NCI-H748 treated with DMSO at 0.1 percent for 48 hours (cell line): ENCODE results near the gene CCDC127.
"Not testable (repeated sequence)": the region's sequence is repeated elsewhere in the genome, so short reads cannot be mapped to it uniquely, and the experiment has no call there.

Source experiments
- DNase-seq: peaks from one replicate; lab custom pipeline; 2025; lab: John Stamatoyannopoulos, UW

CCDC127 gene

GRCh38 chr5:171801-172331 is 46.1 kb downstream of the CCDC127 start:
- no peak for DNase-seq

- no peak for DNase-seq
Observed at GRCh38 chr5:170971-171800, 46.8 kb downstream of the CCDC127 start.

GRCh38 chr5:169728-170094 is 48.2 kb downstream of the CCDC127 start:
- DNase-seq: no peak

GRCh38 chr5:169071-169727 is 48.8 kb downstream of the CCDC127 start:
- no peak for DNase-seq

- DNase-seq: no peak
Observed at GRCh38 chr5:167982-168660, 49.8 kb downstream of the CCDC127 start.

GRCh38 chr5:167511-167910 is 50.4 kb downstream of the CCDC127 start:
- no peak for DNase-seq

GRCh38 chr5:166441-167372 is 51.2 kb downstream of the CCDC127 start:
- DNase-seq: no peak

- not testable (repeated sequence) for DNase-seq
Observed at GRCh38 chr5:164783-165182, 53.2 kb downstream of the CCDC127 start.

GRCh38 chr5:164244-164643 is 53.7 kb downstream of the CCDC127 start:
- DNase-seq: no peak

GRCh38 chr5:163841-164240 is 54.1 kb downstream of the CCDC127 start:
- DNase-seq: no peak

GRCh38 chr5:163338-163620 is 54.7 kb downstream of the CCDC127 start:
- no peak for DNase-seq

GRCh38 chr5:162565-163337 is 55.2 kb downstream of the CCDC127 start:
- DNase-seq: no peak

- no peak for DNase-seq
Observed at GRCh38 chr5:162190-162564, 55.8 kb downstream of the CCDC127 start.

- no peak for DNase-seq
Observed at GRCh38 chr5:161803-162110, 56.2 kb downstream of the CCDC127 start.

- no peak for DNase-seq
Observed at GRCh38 chr5:160921-161802, 56.8 kb downstream of the CCDC127 start.

GRCh38 chr5:160173-160510 is 57.8 kb downstream of the CCDC127 start:
- DNase-seq: no peak

GRCh38 chr5:159448-160172 is 58.3 kb downstream of the CCDC127 start:
- DNase-seq: no peak

GRCh38 chr5:158807-159447 is 59.0 kb downstream of the CCDC127 start:
- DNase-seq: no peak

- DNase-seq: no peak
Observed at GRCh38 chr5:157801-158200, 60.2 kb downstream of the CCDC127 start.
